MCF 10A (cell line): Measurements from ENCODE around the gene CD34. TPM values are rescaled to one million over a fixed set of nuclear protein-coding genes. Genes with fewer than 3 reads are reported as not detected.

ENCODE experiments used
- BruUV-seq: library from RNA; stranded (reverse); fragments of 400-500 nt; replicated peaks from 2 replicates; lab custom pipeline; 2021; lab: Mats Ljungman, UMichigan
- CTCF ChIA-PET: fragments of 300-600 bp; sonication (Branson Sonifier 250); formaldehyde crosslinking; extraction: SDS; loops from one replicate; lab custom pipeline; 2021; ENCODE audit warnings: antibody characterized with exemption, inconsistent platforms; lab: Yijun Ruan, JAX
- POLR2A ChIA-PET: fragments of 300-600, 350-650 bp; sonication (Branson Sonifier 250); formaldehyde crosslinking; extraction: SDS; loops from one replicate; lab custom pipeline; 2020; ENCODE audit warnings: antibody characterized with exemption, inconsistent platforms; lab: Yijun Ruan, JAX
- DNase-seq: peaks from one replicate; pipeline ENCODE4 v3.0.0-alpha.2; 2018; ENCODE audit not compliant: unreplicated experiment
- H3K27ac Mint-ChIP-seq: one replicate; pipeline ENCODE4 v1.8.0; 2022; ENCODE audit warnings: mild to moderate bottlenecking, low read depth, mixed read lengths; ENCODE audit not compliant: unreplicated experiment
- H3K27me3 Mint-ChIP-seq: one replicate; pipeline ENCODE4 v1.8.0; 2022; ENCODE audit warnings: mixed read lengths; ENCODE audit not compliant: insufficient read depth, unreplicated experiment
- H3K36me3 Mint-ChIP-seq: one replicate; pipeline ENCODE4 v1.8.0; 2022; ENCODE audit warnings: mild to moderate bottlenecking, moderate library complexity, mixed read lengths; ENCODE audit not compliant: insufficient read depth, unreplicated experiment
- H3K4me1 Mint-ChIP-seq: one replicate; pipeline ENCODE4 v1.8.0; 2022; ENCODE audit warnings: mixed read lengths; ENCODE audit not compliant: insufficient read depth, unreplicated experiment
- H3K4me3 Mint-ChIP-seq: one replicate; pipeline ENCODE4 v1.8.0; 2022; ENCODE audit warnings: mild to moderate bottlenecking, moderate library complexity, mixed read lengths; ENCODE audit not compliant: unreplicated experiment
- H3K9me3 Mint-ChIP-seq: one replicate; pipeline ENCODE4 v1.8.0; 2022; ENCODE audit warnings: mixed read lengths; ENCODE audit not compliant: unreplicated experiment
- CTCF ChIP-seq: fragments of 200-600 bp; IDR thresholded peaks from one replicate; pipeline ENCODE4 v1.8.0; 2022; ENCODE audit warnings: antibody characterized with exemption, mild to moderate bottlenecking; ENCODE audit not compliant: unreplicated experiment
- intact Hi-C: fragments of 100-400 bp; cut with micrococcal nuclease; formaldehyde crosslinking; loops from 2 replicates; pipeline ENCODE4 v1.14.1; 2022
- total RNA-seq: library from RNA; stranded (reverse); gene quantifications from 2 replicates; pipeline ENCODE4 v1.2.3, GENCODE V29; 2022

CD34 gene
- total RNA-seq, 1 experiment from 2014 or later, result not detected

GRCh38 chr1:207857447-207857846, 53.5 kb downstream of the CD34 start:
- DNase-seq, result no peak
- no TSS peak for BruUV-seq
- POLR2A ChIA-PET, result interaction anchor here (2.1 to 3.0 kb wide), 3 partner anchors 9 to 35 kb away, joined by 8 to 20 read pairs (median 17); no protein-coding TSS in a partner anchor
- intact Hi-C loops, result no loop called here
- no peak for TF ChIP-seq CTCF
- H3K4me3 Mint-ChIP-seq, result no peak overlapping the region
- H3K4me1 Mint-ChIP-seq, result peaks cover 13% of the 10 kb centered on the region
- H3K9me3 Mint-ChIP-seq, result no peaks in the 10 kb centered on the region
- peaks cover 44% of the 10 kb centered on the region for H3K36me3 Mint-ChIP-seq
- no peaks in the 10 kb centered on the region for H3K27me3 Mint-ChIP-seq
- CTCF ChIA-PET, result interaction anchor here (1.4 to 22.1 kb wide), 4 partner anchors 9 to 27 kb away, joined by 3 to 790 read pairs (median 26); no protein-coding TSS in a partner anchor
- H3K27ac Mint-ChIP-seq, result no peak overlapping the region

GRCh38 chr1:207856276-207857023, 54.5 kb downstream of the CD34 start:
- peaks cover 4% of the 10 kb centered on the region for H3K4me1 Mint-ChIP-seq
- peaks cover 41% of the 10 kb centered on the region for H3K36me3 Mint-ChIP-seq
- H3K27ac Mint-ChIP-seq, result no peak overlapping the region
- POLR2A ChIA-PET, result interaction anchor here (0.5 to 3.0 kb wide), 4 partner anchors 8 to 104 kb away, joined by 3 to 17 read pairs (median 8); no protein-coding TSS in a partner anchor
- no TSS peak for BruUV-seq
- H3K9me3 Mint-ChIP-seq, result no peaks in the 10 kb centered on the region
- H3K27me3 Mint-ChIP-seq, result no peaks in the 10 kb centered on the region
- TF ChIP-seq CTCF, result no peak
- CTCF ChIA-PET, result interaction anchor here (0.6 to 3.4 kb wide), 6 partner anchors 11 to 420 kb away, joined by 3 to 30 read pairs (median 4); no protein-coding TSS in a partner anchor
- intact Hi-C loops, result no loop called here
- H3K4me3 Mint-ChIP-seq, result no peak overlapping the region
- no peak for DNase-seq

- BruUV-seq, result no TSS peak
- Mint-ChIP-seq H3K9me3 (no peaks in the 10 kb centered on the region), H3K27ac (no peak overlapping the region), H3K4me1 (peaks cover 25% of the 10 kb centered on the region), H3K36me3 (peaks cover 45% of the 10 kb centered on the region), H3K4me3 (no peak overlapping the region), H3K27me3 (no peaks in the 10 kb centered on the region)
- TF ChIP-seq CTCF, result no peak
- ChIA-PET CTCF (interaction anchor here (0.6 to 3.4 kb wide), 4 partner anchors 8 to 30 kb away, joined by 3 to 30 read pairs (median 4); no protein-coding TSS in a partner anchor), POLR2A (interaction anchor here (2.1 kb wide), 1 partner anchor 8 kb away, joined by 10 read pairs; no protein-coding TSS in a partner anchor)
- intact Hi-C loops, result no loop called here
- DNase-seq, result no peak
Observed at GRCh38 chr1:207854001-207854400, 56.9 kb downstream of the CD34 start.

- TF ChIP-seq CTCF, result no peak
- intact Hi-C loops, result no loop called here
- Mint-ChIP-seq H3K36me3 (peaks cover 45% of the 10 kb centered on the region), H3K4me3 (no peak overlapping the region), H3K4me1 (peaks cover 31% of the 10 kb centered on the region), H3K27me3 (no peaks in the 10 kb centered on the region), H3K27ac (no peak overlapping the region), H3K9me3 (no peaks in the 10 kb centered on the region)
- ChIA-PET POLR2A (interaction anchor here (1.2 to 6.5 kb wide), 3 partner anchors 8 to 29 kb away, joined by 3 to 110 read pairs (median 10); no protein-coding TSS in a partner anchor), CTCF (interaction anchor here (0.6 to 1.8 kb wide), 5 partner anchors 9 to 1760 kb away, joined by 3 to 7 read pairs (median 4); no protein-coding TSS in a partner anchor)
- no TSS peak for BruUV-seq
- no peak for DNase-seq
Observed at GRCh38 chr1:207853372-207853757, 57.6 kb downstream of the CD34 start.
